Measurements from ENCODE around the gene SAMD4B.

The SAMD4B gene

GRCh38 chr19:39417463-39418181 is 75.4 kb downstream of the SAMD4B start:
- Histone ChIP-seq H3F3A (ENCODE audit: insufficient read depth, low read length) (no peaks in the 10 kb centered on the region; the same call in 1 of the 2 replicates), H3K9me2 (replicated peaks; ENCODE audit: insufficient read depth, low read length) (no peaks in the 10 kb centered on the region), H3K4me3 (ENCODE audit: low read length) (no peak overlapping the region), H2AFZ (ENCODE audit: low read length) (no peak overlapping the region), H3K4me1 (ENCODE audit: low read length) (no peaks in the 10 kb centered on the region), H3K9me3 (replicated peaks; ENCODE audit: insufficient read depth, low read length) (no peaks in the 10 kb centered on the region), H3K79me2 (ENCODE audit: low read length) (no peaks in the 10 kb centered on the region), H4K20me1 (ENCODE audit: insufficient read depth, low read length) (no peaks in the 10 kb centered on the region), H3K36me3 (replicated peaks; ENCODE audit: insufficient read depth, low read length) (no peaks in the 10 kb centered on the region), H3K27ac (ENCODE audit: low read length) (no peak overlapping the region), H3K4me2 (ENCODE audit: low read depth, low read length) (no peak overlapping the region), H3K9ac (ENCODE audit: low read length) (no peak overlapping the region), H3K27me3 (replicated peaks; ENCODE audit: insufficient read depth, low read length) (no peaks in the 10 kb centered on the region)
- TF ChIP-seq EZH2phosphoT487 (IDR thresholded peaks at IDR 0.05; ENCODE audit: low read length): no peak
- no peak for TF ChIP-seq EZH2 (optimal IDR thresholded peaks at IDR 0.05; ENCODE audit: low read depth, low read length)
- TF ChIP-seq CTCF (IDR thresholded peaks at IDR 0.05; ENCODE audit: low read length): no peak
- no peak for DNase-seq

- H3K9me2 ChIP-seq (replicated peaks; ENCODE audit: insufficient read depth, low read length): no peaks in the 10 kb centered on the region
Observed at GRCh38 chr19:39419003-39419402, 76.8 kb downstream of the SAMD4B start.

GRCh38 chr19:39420769-39421168 is 78.5 kb downstream of the SAMD4B start:
- TF ChIP-seq EZH2 (optimal IDR thresholded peaks at IDR 0.05; ENCODE audit: low read depth, low read length) (no peak), CTCF (IDR thresholded peaks at IDR 0.05; ENCODE audit: low read length) (no peak), EZH2phosphoT487 (IDR thresholded peaks at IDR 0.05; ENCODE audit: low read length) (no peak)
- no peaks in the 10 kb centered on the region for H3K9me2 ChIP-seq (replicated peaks; ENCODE audit: insufficient read depth, low read length)
- no peaks in the 10 kb centered on the region for H3K9me3 ChIP-seq (replicated peaks; ENCODE audit: insufficient read depth, low read length)
- no peak overlapping the region for H3K4me3 ChIP-seq (ENCODE audit: low read length)
- no peak overlapping the region for H3K27ac ChIP-seq (ENCODE audit: low read length)
- no peaks in the 10 kb centered on the region for H3K79me2 ChIP-seq (ENCODE audit: low read length)
- H3K4me2 ChIP-seq (ENCODE audit: low read depth, low read length): no peak overlapping the region
- no peaks in the 10 kb centered on the region; the same call in 1 of the 2 replicates for H3K27me3 ChIP-seq (replicated peaks; ENCODE audit: insufficient read depth, low read length)
- H2AFZ ChIP-seq (ENCODE audit: low read length): no peak overlapping the region
- H3K9ac ChIP-seq (ENCODE audit: low read length): no peak overlapping the region
- H3K4me1 ChIP-seq (ENCODE audit: low read length): no peaks in the 10 kb centered on the region
- H4K20me1 ChIP-seq (ENCODE audit: insufficient read depth, low read length): no peaks in the 10 kb centered on the region
- H3F3A ChIP-seq (ENCODE audit: insufficient read depth, low read length): no peaks in the 10 kb centered on the region
- no peak for DNase-seq
- H3K36me3 ChIP-seq (replicated peaks; ENCODE audit: insufficient read depth, low read length): no peaks in the 10 kb centered on the region

More at GRCh38 chr19:39419003-39419402, 76.8 kb downstream of the SAMD4B start:
- Histone ChIP-seq H3K27ac (ENCODE audit: low read length) (no peak overlapping the region), H3K4me3 (ENCODE audit: low read length) (no peak overlapping the region), H3K79me2 (ENCODE audit: low read length) (no peaks in the 10 kb centered on the region), H3K4me2 (ENCODE audit: low read depth, low read length) (no peak overlapping the region), H3F3A (ENCODE audit: insufficient read depth, low read length) (no peaks in the 10 kb centered on the region; the same call in 1 of the 2 replicates), H4K20me1 (ENCODE audit: insufficient read depth, low read length) (no peaks in the 10 kb centered on the region), H3K4me1 (ENCODE audit: low read length) (no peaks in the 10 kb centered on the region), H3K27me3 (replicated peaks; ENCODE audit: insufficient read depth, low read length) (no peaks in the 10 kb centered on the region), H3K9ac (ENCODE audit: low read length) (no peak overlapping the region), H2AFZ (ENCODE audit: low read length) (no peak overlapping the region), H3K9me3 (replicated peaks; ENCODE audit: insufficient read depth, low read length) (no peaks in the 10 kb centered on the region), H3K36me3 (replicated peaks; ENCODE audit: insufficient read depth, low read length) (no peaks in the 10 kb centered on the region)
- no peak for DNase-seq
- TF ChIP-seq EZH2 (optimal IDR thresholded peaks at IDR 0.05; ENCODE audit: low read depth, low read length) (no peak), EZH2phosphoT487 (IDR thresholded peaks at IDR 0.05; ENCODE audit: low read length) (no peak), CTCF (IDR thresholded peaks at IDR 0.05; ENCODE audit: low read length) (no peak)
